Measurements from ENCODE around the gene MFAP2.

The MFAP2 gene
- 0 to 0.19 (median 0.18) reads per million in 3 experiments for total RNA-seq

- DNase-seq = peak; percentile 10
Observed at GRCh38 chr1:16980473-16981268, at the start of gene MFAP2. MFAP2 (minus strand) TSS chr1:16980620; CDS start chr1:16978273, 2,347 bp downstream.

DNA sequence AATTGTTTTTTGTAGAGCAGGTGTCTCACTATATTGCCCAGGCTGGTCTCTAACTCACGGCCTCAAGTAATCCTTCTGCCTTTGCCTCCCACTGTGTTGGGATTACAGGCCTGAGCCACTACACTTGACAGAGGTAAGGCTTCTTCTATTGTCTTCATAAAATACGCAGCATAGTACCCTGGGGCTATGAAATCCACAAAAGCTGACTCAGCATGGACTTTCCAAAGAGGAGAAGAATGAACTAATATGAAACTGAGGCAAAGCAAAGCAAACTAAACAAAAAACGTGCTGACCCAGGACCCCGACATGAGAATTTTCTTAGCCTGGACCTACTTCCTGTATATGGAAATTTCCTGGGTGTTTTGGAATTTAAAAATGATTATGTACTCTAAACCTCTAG is 49.8 kb upstream of the MFAP2 start:
- DNase-seq = no peak

DNA sequence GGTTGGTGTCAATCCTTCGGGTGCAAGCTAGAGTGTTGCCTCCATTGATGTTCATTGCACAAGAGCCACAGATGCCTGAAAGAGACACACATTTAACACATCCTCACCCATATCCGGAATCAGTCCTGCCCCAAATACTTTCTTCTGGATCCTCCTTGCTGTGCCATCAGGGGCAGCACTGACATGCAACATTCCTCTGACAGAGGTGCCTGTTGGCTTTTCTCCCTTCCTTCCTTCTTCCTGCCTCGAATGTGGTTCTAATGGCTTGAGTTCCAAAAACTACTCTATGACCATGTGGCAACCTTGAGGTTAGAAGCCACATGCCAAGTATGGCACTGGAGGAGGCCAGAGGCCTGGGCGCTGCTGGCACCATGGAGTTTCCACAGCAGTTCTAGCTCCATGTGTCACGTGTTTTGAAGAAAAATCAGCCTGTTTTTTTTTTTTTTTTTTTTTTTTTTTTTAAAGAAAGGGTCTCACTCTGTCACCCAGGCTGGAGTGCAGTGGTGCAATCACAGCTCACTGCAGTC is 48.3 kb upstream of the MFAP2 start:
- DNase-seq = no peak

DNA sequence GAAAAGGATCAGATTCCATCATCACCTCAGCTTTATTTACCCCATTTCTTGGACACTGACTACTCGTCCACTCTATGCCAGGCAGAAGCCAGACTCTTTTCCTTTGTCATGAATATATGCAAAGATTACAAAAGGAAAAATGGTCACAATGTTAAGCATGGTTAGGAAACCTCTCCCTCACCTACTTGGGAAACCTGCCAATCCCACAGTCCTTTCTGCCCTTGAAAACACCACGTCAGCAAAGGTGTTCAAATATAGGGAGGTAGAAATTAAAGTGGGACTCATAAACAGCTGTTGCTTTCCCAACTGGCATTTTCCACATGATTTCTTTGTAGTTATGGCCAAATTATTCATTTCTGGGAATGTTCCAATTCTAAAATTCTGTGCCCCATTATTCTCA is 47.5 kb upstream of the MFAP2 start:
- no peak for DNase-seq

GRCh38 chr1:17027403-17027802 is 47.0 kb upstream of the MFAP2 start:
- DNase-seq = no peak

DNA sequence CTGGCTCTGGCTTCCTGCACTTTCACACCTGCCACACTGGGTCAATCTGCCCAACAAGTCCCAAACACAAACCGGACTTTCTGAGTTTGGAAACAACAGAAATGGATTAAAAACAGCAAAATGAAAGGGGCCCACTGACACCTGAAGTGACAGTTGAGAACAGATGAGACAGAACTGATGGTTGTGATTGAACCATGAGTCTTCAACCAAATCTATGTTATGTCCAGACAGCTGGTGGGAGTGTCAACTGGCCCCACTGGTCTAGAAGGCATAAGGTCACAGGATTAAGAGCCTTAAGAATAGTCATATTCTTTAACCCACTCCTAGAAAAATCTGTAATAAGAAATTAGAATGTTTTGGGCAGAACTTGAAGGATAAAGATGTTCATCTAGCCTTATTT is 44.3 kb upstream of the MFAP2 start:
- DNase-seq = no peak

DNA sequence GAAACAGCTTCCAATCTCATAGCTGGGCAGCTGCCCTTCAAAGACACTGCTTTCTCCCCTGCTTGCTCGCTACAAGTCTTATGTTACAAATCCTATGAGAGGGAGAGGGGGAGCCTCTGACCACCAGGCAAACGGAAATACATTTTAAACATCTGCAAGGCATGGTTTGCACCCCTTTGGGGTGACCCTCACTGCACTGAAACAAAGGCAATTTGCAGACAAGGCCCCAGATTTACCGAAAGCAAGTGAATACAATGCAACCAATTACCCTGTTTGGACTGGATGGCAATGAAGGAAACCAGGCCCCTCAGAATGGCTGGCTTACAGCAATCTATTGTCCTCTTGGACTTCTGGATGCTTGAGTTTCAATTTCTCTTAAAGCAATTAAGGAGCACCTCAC is 43.2 kb upstream of the MFAP2 start:
- DNase-seq = no peak

GRCh38 chr1:17023102-17023501 is 42.7 kb upstream of the MFAP2 start:
- DNase-seq = no peak

- no peak for DNase-seq
Observed at GRCh38 chr1:17021896-17022295, 41.5 kb upstream of the MFAP2 start.

DNA sequence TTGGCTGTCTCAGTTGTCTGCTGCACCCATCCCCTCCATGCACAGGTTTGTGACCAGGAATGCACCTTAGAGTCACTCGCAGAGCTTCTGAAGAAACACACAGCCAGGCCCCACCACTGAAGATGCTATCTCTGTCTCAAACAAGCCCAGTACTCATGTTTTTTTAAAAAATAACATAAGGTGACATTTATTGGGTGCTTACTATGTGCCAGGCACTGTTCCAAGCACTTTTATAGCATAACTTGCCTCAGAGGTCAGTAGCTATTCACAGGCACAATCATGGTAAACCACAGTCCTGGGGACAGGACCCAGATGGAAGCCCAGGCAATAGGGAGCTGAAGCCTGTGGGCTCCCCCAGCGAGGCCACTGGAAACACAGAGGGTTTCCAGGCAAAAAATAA is 40.1 kb upstream of the MFAP2 start:
- DNase-seq = no peak

- no peak for DNase-seq
Observed at GRCh38 chr1:17018849-17019248, 38.4 kb upstream of the MFAP2 start.

GRCh38 chr1:17017435-17017834 is 37.0 kb upstream of the MFAP2 start:
- DNase-seq = no peak

DNA sequence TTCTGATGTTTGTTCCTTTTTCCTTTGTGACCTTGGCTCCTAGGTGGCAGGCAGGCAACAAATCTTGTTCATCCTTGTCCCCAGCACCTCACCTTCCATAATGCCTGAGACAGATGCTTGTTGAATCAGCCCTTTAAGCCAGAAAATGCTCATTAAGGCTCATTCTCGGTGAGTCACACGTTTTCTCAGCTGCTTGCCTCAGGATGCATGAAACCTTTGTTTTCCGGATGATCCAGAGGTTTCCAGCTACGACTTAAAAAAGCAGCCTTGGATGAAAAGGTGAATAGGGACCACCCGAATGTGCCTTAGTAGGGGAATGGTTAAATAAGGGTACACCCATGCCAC is 35.9 kb upstream of the MFAP2 start:
- DNase-seq = no peak

DNA sequence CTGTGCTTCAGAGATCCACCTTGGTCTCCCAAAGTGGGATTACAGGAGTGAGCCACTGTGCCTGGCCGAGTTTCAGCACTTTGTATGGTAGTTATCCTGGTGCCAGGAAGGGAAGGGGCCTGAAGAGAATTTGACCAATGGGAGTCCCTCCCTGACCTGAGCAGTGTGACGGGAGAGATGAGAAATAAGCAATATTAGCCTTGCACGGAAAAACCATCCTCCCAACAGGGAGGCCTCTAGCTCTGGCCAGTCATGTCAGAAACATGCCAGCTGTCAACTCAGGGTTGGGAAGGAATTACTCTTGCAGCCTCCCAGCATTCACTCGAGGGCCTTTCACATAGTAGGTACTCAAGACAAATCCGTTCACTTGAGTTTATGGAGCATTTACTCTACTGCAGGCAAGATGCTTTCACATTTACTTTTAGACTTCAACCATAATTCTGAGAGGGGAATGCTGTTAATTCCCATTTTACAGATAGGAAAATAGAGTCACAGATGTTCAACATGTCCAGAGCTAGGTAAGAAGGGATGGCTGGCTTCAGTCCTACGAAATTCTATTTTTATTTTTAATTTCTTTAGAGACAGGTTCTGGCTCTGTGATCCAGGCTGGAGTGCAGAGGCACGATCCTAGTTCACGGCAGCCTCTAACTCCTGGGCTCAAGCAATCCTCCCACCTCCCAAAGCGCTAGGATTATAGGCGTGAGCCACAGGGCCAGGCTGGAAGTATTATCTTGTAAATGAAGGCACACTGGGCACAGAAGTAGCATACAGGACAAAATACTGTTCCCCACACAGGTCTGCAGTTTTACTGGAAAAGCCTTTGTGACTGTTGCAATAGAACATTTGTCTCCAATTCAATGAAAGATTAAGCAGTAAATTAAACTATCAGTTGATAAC is 34.5 kb upstream of the MFAP2 start:
- no peak for DNase-seq

- DNase-seq = no peak
Observed at GRCh38 chr1:17013491-17014320, 33.3 kb upstream of the MFAP2 start.

DNA sequence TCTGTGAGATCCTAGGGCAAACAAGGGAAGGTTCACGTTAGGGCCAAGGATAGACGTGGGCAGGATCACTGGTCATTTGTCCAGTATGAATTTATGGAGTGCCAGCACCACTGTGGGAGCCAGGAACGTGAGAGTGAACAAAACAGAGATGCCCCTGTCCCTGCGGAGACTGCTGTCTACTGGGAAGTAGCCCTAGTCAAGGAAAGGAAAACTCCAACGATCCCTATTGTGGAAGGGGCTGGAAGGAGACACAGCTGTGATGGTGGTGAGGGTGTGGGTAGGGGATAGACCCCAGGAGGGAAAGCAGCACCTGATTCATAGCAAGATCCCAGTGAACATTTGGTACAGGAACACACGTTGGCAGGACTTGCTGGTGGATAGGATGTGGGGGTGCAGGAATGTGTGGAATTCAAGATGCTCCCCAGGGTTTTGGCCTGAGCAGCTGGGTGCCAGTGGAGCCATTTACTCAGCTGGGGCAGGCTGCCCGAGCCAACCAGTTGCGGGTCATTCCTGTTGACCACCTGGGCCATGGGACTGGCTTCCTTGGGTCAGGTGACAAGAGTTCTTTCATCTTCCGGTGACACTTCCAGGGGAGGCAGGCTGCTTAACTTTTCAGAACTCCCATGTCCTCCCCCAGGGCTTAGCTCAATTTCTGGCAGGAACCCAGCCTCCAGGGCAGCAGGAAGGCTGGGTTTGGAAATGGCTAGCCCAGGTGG is 32.5 kb upstream of the MFAP2 start:
- no peak for DNase-seq

DNA sequence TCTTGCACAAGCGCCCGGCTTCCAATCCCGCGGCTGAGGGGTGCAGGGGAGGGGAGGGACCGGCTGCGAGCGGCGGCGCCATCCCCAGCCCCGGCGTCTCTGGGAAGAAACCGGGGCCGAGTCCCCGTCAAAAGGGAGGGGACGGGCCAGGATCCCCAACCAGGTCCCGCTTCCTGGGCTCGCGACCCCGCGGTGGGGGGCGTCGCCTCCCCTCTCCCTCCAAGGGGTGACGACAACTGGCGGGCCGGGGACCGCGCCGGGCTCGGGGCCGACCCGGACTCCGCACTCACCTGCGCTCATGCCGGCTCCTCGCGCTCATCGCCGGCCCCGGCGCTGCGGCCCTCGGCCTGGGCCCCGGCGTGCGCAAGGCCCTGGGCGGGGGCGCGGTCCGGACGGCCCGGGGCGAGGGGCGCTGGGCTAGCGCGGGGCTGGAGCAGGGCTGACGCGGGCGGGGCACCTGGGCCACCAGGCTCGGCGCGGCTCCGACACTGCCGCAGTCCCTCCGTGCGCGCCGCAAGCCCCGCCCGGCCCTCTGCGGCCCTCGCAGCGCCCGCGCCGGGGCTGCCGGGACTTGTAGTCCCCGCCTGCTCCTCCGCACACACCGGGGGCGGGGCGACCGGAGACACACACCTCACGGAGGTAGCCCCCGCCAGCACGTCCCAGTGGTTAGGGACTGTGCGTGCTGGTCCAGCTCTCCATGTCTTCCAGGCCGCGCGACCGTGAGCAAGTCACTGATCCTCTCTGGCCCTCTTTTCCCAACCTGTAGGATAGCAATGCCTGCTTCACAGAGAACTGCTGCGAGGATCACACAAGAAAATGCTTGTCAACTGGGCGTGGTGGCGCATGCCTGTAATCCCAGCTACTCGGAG is 31.3 kb upstream of the MFAP2 start, which contains the start of gene ATP13A2:
ATP13A2 (minus strand) TSS at position 490 of the 869 bp plus-strand sequence; CDS start at position 300, 190 bp downstream.
- DNase-seq = peak; percentile 83

DNA sequence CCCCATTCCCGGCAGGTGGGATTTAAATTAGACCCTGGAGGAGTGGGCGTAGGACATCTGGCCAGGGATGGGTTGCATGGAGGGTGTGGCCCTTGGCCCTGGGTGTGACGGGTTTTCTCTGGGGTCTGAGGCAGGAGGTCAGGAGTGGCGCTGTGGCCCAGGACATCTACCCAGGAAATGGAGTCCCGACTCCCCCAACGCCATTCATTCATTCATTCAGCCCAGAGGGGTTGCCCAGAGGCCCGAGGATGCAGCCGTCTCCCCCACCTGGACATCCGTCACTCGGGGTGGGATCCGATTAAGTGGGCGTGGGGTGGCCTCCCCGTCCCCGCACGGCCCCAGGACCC is 30.6 kb upstream of the MFAP2 start:
- DNase-seq = peak; percentile 4

DNA sequence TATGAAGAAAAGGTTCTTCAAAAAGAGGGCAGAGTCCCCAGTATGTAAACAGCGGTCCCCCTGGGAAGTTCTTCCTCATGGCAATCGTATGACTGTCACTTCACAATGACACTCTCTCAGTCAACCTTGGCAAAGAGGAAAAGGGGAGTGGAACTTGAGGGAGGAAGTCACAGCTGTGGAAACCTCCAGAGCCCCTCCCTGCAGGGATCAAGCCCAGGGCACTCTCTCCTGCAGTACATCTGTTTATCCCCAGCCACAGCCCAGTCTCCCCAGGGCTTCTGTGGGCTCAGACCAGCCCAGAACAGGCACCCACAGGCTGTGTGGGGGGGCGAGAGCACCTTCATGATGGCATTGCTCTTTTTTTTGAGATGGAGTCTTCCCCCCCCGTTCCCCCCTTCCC is 29.3 kb upstream of the MFAP2 start:
- no peak for DNase-seq

- no peak for DNase-seq
Observed at GRCh38 chr1:17008208-17008855, 27.9 kb upstream of the MFAP2 start.

GRCh38 chr1:17007121-17007520 is 26.7 kb upstream of the MFAP2 start:
- no peak for DNase-seq
